Dermis microvascular lymphatic vessel endothelial cell (primary cell): ENCODE data around the gene ABCG4. TPM values are rescaled to one million over a fixed set of nuclear protein-coding genes. Genes with fewer than 3 reads are reported as not detected.
"Not testable (repeated sequence)": the region's sequence is repeated elsewhere in the genome, so short reads cannot be mapped to it uniquely, and the experiment has no call there.

Source experiments
- DNase-seq, 2 donors: peaks; one replicate each; pipeline versions ENCODE4 v3.0.0 to v3.0.0-alpha.2; 2010; ENCODE audit warnings: low read depth in 2 of 2
- total RNA-seq: library from RNA; depleted of rRNA; stranded (reverse); fragments of >200 nt; gene quantifications from 2 replicates; pipeline ENCODE4 v1.2.1, GENCODE V29; 2014

The ABCG4 gene
- total RNA-seq, 1 donor from 2014 or later = not detected

DNA sequence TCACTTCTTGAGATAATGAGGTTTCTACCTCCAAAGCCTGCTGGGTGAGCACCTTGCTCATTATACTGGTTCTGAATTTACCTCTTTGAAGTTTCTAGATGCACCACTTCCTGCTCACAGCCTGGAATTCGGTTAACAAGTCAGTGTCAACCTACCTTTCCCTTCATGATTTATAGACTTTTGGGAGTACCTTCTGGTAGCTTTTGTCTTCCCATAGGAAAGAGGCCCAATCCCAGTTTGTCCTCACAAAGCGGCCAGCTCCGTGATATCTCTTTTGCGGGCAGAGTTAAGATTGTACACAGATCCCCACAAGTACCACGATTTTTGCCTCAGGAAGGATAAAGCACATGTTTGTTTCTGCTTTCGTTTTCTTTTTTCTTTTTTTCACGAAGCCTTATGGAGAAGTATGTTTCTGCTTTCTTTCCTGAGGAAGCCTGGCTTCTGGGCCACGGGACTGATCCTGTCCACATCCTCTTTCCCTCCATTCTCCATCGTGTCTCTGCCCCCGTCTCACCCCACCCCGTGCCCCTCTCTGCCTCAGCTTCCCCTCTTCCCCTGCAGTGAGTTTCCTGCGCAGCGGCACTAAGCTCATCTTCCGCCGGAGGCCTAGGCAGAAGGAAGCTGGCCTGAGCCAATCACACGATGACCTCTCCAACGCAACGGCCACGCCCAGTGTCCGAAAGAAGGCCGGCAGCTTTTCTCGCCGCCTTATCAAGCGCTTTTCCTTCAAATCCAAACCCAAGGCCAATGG is 33.2 kb upstream of the ABCG4 start:
- DNase-seq = no peak

DNA sequence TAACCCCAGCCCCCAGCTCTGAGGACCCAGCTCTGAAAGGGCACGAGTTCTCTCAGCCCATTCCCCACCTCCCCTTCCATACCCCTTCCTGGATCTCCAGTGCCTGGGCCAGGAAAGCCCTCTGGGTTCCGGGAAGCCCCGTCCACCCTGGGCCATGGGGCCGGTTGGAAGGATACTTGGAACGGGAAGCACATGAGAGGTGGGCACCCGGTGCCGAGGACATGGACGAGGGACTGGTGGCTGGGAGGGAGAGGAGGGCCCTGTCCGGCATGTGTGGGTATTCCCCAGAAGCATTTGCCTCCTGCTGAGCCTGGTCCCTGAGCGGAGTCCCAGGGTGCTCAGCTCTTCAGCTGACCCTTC is 32.6 kb upstream of the ABCG4 start:
- DNase-seq = no peak

DNA sequence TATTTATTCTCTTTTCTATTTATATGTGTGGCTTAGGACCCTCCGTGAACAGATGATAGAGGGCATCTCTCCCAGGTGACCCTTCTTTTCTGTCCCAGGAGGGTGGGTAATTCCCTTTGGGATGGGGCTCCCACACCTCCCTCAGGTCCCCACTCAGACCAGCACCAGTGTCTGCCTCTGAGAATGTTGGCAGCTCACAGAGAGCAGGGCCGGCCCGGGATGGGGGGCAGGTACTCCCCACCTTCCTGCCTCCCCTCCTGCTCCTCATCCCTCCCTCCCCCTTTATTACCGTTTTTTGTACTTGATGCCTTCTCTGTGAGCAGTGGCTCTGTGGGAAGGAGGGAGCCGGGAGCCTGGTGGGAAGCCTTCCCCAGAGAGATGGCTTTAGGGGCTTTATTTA is 32.3 kb upstream of the ABCG4 start:
- no peak for DNase-seq

DNA sequence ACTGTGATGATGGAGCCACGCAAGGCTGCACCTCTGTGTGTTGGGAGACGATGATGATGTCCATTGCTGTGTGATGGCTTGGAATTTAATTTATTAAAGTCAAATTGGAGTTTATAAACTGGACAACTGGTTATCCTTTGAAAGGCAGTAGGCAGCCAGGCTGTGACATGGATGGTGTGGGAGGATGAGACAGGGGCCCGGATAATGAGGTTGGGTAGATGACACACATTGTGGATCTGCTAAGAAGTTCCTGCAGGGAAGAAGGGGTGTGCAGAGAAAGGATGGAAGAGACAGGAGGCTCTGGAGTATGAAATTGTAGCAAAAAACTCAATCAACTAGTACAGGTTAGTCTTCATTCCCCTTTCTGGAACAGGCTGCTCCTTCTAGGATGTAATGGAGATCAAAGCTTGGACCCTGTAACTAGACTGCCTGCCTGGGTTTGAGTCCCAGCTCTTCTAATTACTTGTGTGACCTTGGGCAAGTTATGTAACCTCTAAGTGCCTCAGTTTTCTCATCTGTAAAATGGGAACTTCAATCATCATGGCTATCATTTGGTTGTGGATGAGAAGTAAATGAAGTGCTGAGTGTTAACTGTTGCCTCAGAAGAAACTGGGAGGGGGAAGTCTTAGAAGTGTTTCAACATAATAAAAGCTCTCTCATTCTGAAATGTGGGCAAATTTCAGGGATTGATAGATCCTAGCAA is 31.7 kb upstream of the ABCG4 start:
- DNase-seq = no peak

DNA sequence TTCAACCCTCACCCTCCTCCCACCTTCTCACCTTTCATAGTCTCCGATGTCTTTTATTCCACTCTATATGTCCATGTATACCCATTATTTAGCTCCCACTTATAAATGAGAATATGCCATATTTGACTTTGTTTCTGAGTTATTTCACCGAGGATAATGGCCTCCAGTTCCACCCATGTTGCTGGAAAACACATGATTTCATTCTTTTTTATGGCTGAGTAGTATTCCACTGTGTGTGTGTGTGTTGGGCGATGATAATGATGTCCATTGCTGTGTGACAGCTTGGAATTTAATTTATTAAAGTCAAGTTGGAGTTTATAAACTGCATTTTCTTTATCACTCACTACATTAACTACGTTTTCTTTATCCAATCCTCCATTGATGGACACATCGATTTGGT is 30.6 kb upstream of the ABCG4 start:
- no peak for DNase-seq

DNA sequence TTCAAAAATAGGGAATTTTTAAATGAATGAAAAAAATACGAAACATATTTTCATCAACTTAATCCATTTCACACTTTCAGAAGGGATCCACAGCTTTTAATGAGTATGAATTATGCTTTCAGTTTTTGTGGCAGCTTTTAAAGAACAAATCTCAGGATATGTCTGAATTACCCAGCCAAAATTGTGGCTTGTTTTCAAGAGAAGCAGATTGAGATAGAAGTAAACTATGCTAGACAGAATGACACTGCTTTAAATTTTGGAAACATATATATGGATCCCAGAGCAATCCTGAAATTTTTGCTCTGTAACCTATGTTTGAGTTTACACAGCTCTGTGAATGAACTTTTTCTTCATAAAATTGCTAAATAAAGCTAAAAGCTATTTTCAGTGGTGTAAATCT is 29.9 kb upstream of the ABCG4 start:
- no peak for DNase-seq

DNA sequence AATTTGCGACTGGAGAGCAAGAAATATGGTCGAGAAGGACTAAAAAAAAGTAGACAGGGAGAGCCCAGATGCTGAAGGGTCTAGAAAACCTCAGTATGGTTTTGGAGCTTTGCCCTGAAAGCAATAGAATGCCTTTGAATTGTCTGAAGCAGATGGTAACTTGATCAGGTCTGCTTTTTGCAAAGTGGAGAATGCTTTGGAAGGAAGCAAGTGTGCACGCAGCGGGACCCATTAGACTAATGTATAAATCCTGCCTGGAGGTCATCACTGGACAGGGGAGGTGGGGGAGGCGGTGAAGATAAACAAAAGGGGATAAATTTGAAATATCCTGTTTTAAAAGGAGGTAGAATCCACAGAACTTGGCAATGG is 28.2 kb upstream of the ABCG4 start:
- peak in 1 of 2 donors; percentile 24 for DNase-seq

DNA sequence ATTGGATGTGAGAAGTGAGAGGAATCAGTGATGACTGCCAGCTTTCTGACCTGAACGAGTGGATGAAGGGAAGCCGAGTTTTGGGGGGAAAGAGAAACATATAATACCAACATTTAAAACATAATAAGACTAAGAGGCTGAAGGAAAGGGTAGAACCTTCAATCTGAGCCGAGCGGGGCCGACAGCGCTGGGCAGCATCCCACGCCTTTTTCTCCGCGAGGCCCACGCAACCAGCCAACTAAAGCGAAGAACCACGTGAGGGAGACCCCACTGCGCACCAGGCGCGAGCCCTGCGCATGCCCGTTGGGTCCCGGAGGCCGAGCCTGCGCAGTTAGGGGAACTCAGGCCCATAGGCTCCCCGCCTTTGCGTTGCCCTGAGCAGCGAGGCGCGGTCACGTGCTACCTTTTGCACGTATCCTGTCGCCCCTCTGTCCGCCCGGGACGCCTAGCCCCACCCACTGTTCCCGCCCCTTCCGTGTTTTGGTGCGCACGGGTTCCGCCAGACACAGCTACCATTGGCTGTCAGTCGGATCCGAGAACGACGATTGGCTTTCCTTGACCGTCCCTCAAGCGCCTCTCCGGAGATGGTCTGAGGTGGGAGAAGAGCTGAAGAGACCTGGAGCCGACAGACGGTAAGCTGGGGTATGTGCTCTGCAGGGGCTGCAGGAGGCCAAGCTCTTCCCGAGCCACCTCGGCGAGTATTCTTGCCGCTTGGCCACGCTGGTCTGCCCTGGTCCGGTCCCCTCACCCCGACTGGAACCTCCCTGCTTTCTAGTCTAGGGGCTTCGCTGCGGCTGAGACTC is 27.6 kb upstream of the ABCG4 start, which contains the start of gene HINFP:
TSS of gene HINFP (plus strand) at position 573 of the 803 bp plus-strand sequence. CDS start 5,365 bp downstream, outside the sequence.
- peak; percentile 97 to 99 for DNase-seq

DNA sequence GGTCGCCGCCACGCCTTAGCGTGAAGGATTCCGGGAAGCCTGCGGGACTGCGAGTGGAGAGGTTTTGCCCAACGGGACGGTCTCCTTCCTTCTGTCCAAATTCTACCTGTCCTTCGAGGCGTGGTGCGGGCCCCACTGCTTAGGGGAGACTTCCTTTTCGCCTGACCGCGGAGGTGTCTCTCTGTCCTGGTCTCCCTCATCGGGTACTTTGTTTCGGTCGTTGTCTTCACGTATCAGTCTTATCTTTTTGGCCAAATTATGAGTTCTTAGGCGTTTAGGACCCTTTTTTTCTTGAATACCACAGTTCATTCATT is 27.1 kb upstream of the ABCG4 start:
- no peak for DNase-seq

DNA sequence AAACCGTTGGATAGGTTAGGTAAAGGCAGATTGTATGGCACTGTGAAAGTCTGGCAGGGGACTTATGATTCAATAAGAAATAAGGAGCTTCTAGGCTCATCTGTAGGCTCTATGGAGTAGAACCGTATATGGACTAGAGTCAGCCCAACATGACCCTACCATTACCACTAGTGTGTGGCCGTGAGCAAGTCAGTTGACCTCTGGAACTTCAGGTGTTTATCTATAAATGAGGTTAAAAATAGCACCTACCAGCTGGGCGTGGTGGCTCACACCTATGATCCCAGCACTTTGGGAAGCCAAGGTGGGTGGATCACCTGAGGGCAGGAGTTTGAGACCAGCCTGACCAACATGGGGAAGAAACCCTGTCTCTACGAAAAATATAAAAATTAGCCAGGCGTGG is 23.0 kb upstream of the ABCG4 start:
- DNase-seq = no peak

DNA sequence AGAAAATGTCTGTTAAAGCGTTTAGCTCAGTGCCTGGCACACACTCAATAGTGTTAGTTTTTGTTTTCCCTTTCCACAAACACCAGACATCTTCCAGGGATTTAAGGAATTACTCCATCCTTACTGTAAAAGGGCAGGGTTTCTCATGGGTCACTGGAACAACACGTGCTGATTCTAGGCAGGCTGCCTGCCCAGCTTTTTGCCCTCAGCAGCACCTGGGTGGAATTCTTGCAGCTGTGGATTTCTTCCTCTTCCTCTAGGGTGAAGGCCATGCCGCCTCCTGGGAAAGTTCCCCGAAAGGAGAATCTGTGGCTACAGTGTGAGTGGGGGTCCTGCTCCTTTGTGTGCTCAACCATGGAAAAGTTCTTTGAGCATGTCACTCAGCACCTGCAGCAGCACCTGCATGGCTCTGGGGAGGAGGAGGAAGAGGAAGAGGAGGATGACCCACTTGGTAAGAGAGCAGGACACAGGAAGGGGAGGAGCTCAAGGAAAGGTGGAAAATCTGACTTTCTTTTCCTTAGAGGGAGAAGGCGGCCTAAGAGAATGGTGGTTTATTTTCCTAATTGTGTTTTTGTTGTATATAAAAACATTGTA is 22.1 kb upstream of the ABCG4 start:
- no peak for DNase-seq

DNA sequence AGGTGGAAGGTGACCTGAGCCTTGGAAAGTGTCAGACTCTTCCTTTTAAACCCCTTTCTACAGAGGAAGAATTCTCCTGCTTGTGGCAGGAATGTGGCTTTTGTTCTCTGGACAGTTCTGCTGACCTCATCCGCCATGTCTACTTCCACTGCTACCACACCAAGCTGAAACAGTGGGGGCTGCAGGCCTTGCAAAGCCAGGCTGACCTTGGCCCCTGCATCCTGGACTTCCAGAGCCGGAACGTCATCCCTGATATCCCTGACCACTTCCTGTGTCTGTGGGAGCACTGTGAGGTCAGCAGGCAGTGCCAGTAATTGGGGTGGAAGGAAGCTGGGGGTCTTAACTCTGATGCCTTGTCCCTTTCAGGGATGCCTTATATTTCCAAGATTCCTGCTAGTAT is 18.2 kb upstream of the ABCG4 start:
- peak; percentile 9 to 16 for DNase-seq

DNA sequence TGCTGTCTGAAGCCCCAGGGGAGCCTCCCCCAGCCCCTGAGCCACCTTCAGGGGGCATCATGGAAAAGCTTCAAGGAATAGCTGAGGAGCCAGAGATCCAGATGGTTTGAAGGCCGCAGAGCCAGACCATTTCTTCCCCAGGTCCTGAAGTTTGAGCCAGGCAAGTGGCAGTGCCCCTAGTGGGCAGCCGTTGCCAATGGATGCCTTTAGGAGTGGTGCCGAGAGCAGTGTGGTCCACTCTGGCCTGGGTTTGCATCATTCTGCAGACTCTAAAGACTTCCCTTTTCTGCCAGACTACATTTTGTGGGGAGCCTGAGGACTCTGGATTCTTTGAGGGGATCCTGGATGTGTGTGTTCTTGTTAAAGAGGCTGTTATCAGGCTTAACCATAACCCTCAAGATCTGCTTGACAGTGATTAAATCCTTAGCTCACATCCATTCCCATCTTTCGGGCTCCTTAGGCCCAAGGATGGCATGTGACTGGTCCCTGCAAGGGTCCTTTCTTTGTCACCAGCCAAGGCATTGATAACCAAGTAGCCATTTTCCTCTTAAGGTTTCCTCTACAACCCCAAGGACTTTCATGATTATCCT is 14.4 kb upstream of the ABCG4 start:
- DNase-seq = no peak

DNA sequence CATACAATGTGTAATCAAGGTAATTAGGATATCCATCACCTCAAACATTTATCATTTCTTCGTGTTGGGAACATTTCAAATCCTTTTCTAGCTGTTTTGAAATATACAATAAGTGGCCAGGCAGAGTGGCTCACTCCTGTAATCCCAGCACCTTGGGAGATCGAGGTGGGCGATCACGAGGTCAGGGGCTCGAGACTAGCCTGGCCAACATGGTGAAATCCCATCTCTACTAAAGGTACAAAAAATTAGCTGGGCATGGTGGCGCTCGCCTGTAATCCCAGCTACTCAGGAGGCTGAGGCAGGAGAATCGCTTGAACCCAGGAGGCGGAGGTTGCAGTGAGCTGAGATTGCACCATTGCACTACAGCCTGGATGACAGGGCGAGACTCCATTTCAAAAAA is 9.6 kb upstream of the ABCG4 start:
- not testable (repeated sequence) for DNase-seq

DNA sequence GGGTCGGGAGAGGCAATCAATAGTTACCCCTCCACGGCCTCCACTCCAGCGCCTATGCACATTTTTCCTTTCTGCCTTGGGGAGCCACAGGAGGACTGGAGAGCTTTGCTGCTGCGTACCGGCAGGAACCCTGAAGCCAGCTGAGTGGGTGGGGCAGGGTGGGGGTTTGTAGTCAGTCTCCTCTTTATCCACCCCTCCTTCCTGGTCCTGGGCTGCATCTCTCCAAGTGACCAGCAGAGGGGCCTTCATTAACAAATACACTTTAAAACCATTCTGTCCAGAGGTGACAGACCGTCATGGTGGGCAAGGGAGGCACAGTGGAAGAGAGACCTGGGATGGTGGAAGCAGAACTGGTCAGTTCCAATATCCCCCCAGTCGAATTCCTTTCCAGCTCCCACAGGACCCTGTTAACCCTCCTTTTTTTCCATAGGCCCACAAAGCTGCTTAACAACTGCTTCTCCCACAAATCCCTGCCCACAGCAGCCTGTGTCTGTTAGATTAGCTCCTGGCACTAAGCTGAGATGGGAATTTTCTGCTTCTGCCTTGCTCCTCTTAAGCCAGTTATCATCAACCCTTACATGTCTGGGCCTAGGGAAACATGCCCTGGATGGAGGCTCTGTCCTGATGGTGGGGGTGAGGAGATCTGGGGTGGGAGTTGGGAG is 3.9 kb upstream of the ABCG4 start:
- peak; percentile 62 to 81 for DNase-seq

DNA sequence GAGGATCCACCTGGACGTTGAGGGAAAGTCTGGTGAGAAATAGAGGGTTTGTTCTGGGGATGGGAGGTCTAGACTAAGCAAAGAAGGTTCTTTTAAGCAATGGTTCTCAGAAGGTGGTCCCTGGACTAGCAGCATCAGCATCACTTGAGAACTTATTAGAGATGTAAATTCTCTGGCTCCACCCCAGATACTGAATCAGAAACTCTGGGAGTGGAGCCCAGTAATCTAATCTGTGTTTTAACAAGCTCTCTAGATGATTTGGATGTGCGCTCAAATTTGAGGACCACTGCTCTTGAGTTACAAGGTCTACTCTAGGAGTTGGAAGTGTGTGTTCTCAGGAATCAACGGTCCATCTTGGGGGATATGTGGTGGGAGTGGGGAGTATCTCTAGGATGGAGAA is 3.3 kb upstream of the ABCG4 start:
- DNase-seq = no peak

DNA sequence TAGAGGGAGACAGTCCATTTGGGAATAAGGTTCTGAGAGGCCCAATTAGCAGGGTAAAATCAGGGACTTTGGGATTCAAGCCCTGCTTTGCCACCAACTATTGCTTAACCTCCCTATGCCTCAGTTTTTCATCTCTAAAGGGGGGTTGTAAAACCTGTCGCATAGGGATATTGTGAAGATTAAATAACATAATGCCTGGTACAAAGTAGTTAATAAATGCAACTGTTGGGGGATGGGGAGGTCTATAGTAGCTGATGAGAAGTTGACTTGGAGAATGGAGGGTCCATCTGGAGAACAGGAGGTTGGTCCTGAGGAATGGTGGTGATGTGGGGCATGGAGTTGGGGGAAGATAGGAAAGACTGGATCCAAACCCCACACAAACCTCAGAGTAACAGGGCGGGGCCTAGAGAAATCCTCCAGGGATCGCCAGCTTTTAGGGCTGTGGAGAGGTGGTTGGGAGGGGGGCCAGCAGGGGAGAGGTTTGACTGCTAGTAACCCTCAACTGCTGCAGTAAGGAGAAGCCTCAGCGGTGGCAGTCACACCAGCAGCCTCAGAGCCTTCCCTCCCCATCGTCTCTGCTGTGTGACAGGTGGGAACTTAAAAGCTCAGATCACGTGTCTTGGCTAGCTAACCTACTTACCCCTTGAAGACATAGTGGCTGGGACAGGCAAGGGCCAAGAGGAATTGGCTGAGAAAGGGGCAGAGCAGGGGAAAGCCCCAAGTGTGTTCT is 1.1 kb upstream of the ABCG4 start:
- no peak for DNase-seq

DNA sequence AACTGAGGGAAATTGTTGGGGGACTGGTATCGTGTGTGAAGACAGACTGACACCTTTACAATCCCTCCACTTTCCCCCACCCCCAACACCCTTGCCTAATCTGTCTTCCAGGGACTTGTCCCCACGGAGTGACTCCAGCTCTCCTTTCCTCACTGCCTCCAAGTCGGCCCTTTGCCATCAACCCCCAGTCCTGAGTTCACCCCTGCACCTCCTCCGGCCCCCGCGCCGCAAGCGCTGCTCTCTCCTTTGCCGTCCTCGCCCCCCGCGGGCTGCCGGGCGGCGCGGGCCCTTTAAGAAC is 183 bp upstream of the ABCG4 start:
- no peak for DNase-seq

DNA sequence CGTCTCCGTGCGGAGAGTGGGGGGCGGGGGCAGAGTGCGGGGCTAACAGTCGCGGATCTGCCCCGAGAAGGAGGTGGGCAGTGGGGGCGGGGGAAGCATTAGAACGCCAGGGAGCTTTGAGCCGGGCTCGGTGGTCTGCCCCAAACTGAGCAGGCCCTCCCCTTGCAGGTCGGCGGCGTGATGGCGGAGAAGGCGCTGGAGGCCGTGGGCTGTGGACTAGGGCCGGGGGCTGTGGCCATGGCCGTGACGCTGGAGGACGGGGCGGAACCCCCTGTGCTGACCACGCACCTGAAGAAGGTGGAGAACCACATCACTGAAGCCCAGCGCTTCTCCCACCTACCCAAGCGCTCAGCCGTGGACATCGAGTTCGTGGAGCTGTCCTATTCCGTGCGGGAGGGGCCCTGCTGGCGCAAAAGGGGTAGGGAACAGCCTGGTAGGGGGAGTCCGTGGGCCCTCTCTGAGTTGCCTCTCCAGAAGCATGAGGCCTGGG is 979 bp downstream of the ABCG4 start:
- no peak for DNase-seq

DNA sequence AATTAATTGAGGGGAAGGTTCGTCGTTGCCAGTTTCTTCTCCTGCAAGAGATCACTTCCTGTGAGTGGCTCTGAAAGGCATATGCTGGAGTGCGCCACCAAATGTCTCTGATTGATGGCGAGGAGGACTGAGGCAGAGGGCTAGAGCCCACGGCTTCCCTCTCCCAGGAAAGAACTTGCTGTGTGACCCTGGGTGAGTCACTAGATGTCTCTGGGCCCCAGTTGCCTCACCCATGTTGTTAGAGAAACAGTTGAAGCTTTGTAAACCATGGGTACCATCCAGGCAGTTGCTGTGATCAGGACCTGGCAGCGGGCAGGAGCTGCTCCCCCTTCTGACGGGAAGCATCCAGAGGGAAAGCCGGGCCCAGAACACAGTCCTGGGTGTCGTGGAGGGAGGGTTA is 3.2 kb downstream of the ABCG4 start:
- DNase-seq = no peak

DNA sequence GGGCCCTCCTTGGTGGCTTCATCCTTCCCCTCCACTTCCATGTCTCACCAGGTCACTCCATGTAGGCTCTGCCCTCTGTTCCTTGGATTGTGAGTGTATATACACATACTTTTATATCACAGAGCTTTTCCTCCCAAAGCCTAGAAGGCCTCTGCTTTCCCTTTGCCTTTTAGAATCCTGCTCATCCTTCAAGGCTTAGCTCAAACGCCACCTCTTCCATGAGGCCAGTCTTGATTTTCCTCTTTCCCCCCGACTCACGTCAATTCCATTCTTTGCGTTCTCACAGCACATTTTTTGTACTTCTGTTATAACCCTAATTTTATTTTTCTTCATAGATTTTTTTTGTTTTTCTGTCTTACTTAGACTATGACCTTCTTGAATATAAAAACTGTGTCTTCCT is 3.8 kb downstream of the ABCG4 start:
- DNase-seq = no peak
